Measurements from ENCODE around the gene KIRREL3. TPM values are rescaled to one million over a fixed set of nuclear protein-coding genes. Genes with fewer than 3 reads are reported as not detected.

Gene KIRREL3
- total RNA-seq, 2 experiments from 2014 or later: not detected

GRCh38 chr11:126479178-126479930, 521.2 kb downstream of the KIRREL3 start:
- Mint-ChIP-seq H3K27ac (no peak overlapping the region), H3K4me1 (ENCODE audit: low read depth) (peaks cover 22% of the 10 kb centered on the region), H3K4me3 (no peak overlapping the region), H3K36me3 (ENCODE audit: low read depth) (no peaks in the 10 kb centered on the region), H3K27me3 (ENCODE audit: low read depth) (peaks cover 2% of the 10 kb centered on the region), H3K9me3 (ENCODE audit: insufficient read depth) (no peaks in the 10 kb centered on the region)
- DNase-seq (no peak), ATAC-seq (no peak)
- POLR2A ChIA-PET: interaction anchor here (0.6 to 2.2 kb wide), 3 partner anchors 14 to 116 kb away, joined by 3 to 10 read pairs (median 3); no protein-coding TSS in a partner anchor
- CTCF ChIA-PET: interaction anchor here (1.3 to 7.2 kb wide), 9 partner anchors 10 to 171 kb away, joined by 3 to 175 read pairs (median 32); partner anchors contain the start of genes DCPS and ST3GAL4

DNA sequence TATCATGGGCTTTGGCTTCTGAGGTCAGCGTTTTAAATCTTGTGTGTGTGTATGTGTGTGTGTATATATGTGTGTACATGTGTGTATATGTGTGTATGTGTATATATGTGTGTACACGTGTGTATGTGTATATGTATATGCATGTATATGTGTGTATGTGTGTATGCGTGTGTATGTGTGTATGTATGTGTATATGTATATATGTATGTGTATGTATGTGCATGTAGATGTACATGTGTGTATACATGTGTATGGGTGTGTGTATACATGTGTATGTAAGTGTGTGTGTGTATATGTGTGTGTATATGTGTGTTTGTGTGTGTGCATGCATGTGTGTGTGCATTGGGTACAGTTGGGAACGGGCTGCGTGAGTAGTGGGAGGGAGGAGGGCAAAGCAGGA, 522.1 kb downstream of the KIRREL3 start:
- no peak for ATAC-seq
- ChIA-PET POLR2A (interaction anchor here (0.6 to 1.8 kb wide), 3 partner anchors 13 to 259 kb away, joined by 3 to 6 read pairs (median 3); no protein-coding TSS in a partner anchor), CTCF (interaction anchor here (1.6 to 5.0 kb wide), 2 partner anchors 37 to 171 kb away, joined by 10 to 80 read pairs; partner anchors contain the start of gene DCPS)
- H3K27ac Mint-ChIP-seq: peak overlapping the region; percentile 50
- no peak for DNase-seq
- H3K36me3 Mint-ChIP-seq (ENCODE audit: low read depth): no peaks in the 10 kb centered on the region
- no peak overlapping the region for H3K4me3 Mint-ChIP-seq
- H3K9me3 Mint-ChIP-seq (ENCODE audit: insufficient read depth): no peaks in the 10 kb centered on the region
- H3K4me1 Mint-ChIP-seq (ENCODE audit: low read depth): peaks cover 22% of the 10 kb centered on the region
- H3K27me3 Mint-ChIP-seq (ENCODE audit: low read depth): peaks cover 2% of the 10 kb centered on the region

GRCh38 chr11:126477535-126478305, 522.9 kb downstream of the KIRREL3 start:
- DNase-seq (peak; percentile 46), ATAC-seq (peak; percentile 50)
- CTCF ChIA-PET: interaction anchor here (0.8 to 5.0 kb wide), 4 partner anchors 9 to 170 kb away, joined by 3 to 80 read pairs (median 6); partner anchors contain the start of gene DCPS
- Mint-ChIP-seq H3K36me3 (ENCODE audit: low read depth) (no peaks in the 10 kb centered on the region), H3K4me3 (no peak overlapping the region), H3K27me3 (ENCODE audit: low read depth) (peaks cover 2% of the 10 kb centered on the region), H3K27ac (peak overlapping the region; percentile 82), H3K9me3 (ENCODE audit: insufficient read depth) (no peaks in the 10 kb centered on the region), H3K4me1 (ENCODE audit: low read depth) (peaks cover 22% of the 10 kb centered on the region)
- POLR2A ChIA-PET: interaction anchor here (0.6 to 1.8 kb wide), 3 partner anchors 12 to 258 kb away, joined by 3 to 6 read pairs (median 3); no protein-coding TSS in a partner anchor

DNA sequence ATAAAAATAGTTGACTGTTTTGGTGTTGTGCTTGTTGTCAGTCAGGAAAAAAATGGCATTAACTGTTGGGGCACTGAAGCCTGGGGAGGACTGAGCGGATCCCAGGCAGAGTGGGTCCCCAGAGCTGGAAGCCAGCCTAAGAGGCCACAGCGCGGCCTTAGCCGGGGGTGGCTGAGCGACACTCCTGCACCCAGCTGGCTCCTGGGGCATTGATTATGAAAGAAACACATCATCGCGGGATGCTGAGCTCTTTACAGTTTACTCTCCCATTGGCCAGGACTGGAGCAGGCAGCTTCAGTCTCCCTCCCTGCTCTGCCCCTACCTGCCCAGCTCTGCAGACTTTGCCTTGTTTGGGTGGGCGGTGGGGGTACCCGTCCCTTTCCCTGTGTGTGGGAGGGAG, 523.6 kb downstream of the KIRREL3 start:
- Mint-ChIP-seq H3K36me3 (ENCODE audit: low read depth) (no peaks in the 10 kb centered on the region), H3K4me3 (no peak overlapping the region), H3K9me3 (ENCODE audit: insufficient read depth) (no peaks in the 10 kb centered on the region), H3K27ac (no peak overlapping the region), H3K4me1 (ENCODE audit: low read depth) (peaks cover 22% of the 10 kb centered on the region), H3K27me3 (ENCODE audit: low read depth) (peaks cover 2% of the 10 kb centered on the region)
- ChIA-PET POLR2A (interaction anchor here (0.8 to 1.8 kb wide), 2 partner anchors 11 to 158 kb away, joined by 3 to 6 read pairs; no protein-coding TSS in a partner anchor), CTCF (interaction anchor here (0.8 to 5.0 kb wide), 4 partner anchors 8 to 169 kb away, joined by 3 to 80 read pairs (median 6); partner anchors contain the start of gene DCPS)
- ATAC-seq: no peak
- no peak for DNase-seq

GRCh38 chr11:126476266-126476924, 524.2 kb downstream of the KIRREL3 start:
- ChIA-PET POLR2A (interaction anchor here (0.8 to 1.8 kb wide), 2 partner anchors 11 to 157 kb away, joined by 3 to 6 read pairs; no protein-coding TSS in a partner anchor), CTCF (interaction anchor here (5.0 kb wide), 1 partner anchor 169 kb away, joined by 80 read pairs; the partner anchor contains the start of gene DCPS)
- H3K27ac Mint-ChIP-seq: no peak overlapping the region
- H3K36me3 Mint-ChIP-seq (ENCODE audit: low read depth): no peaks in the 10 kb centered on the region
- H3K4me3 Mint-ChIP-seq: no peak overlapping the region
- ATAC-seq: no peak
- no peaks in the 10 kb centered on the region for H3K9me3 Mint-ChIP-seq (ENCODE audit: insufficient read depth)
- no peaks in the 10 kb centered on the region for H3K27me3 Mint-ChIP-seq (ENCODE audit: low read depth)
- DNase-seq: no peak
- peaks cover 23% of the 10 kb centered on the region for H3K4me1 Mint-ChIP-seq (ENCODE audit: low read depth)

DNA sequence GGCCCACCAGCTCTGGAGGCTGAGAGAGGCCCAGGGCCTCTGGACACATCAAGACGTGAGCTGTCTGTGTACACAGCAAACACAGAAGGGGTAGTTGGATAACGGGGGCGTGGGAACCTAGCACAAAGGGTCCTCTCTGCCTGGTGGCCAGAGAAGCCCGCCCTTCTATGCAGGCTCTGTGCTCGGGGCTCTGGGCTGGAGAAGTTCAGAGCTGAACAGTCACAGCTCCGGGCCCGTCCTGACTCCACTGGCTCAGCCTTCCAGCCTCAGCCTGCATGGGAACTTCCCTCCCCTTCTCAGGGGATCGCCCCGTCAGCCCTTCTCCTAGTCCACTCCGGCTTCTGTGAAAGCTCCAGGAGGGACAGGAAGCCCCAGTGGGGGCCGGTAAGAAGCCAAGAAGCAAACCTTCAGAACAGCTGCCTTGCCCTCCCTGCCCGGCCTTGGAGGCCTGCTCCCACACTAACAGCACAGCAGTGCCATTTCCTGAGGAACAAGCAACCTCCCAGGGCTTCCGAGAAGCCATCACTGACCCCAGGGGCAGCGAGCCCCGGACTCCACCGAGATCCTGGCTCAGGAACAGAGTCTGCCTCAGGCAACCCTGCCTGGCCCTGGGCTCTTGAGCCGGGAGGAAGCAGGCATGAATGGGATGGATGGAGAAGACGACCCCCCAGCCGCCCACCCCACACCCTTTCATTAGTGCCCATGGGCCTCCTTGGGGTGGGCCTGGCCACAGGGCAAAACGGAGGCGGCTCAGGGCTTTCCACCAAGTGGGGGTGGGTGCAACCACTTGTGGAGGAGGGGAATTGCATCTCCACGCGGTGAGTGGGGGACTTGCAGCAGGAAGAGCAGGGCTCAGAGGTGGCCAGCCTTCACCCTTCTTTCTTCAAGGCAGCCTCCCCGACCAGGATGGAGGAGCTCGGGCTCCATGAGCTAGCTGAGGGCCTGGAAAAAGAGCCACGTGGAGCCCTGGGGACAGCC, 525.3 kb downstream of the KIRREL3 start:
- Mint-ChIP-seq H3K9me3 (ENCODE audit: insufficient read depth) (no peaks in the 10 kb centered on the region), H3K36me3 (ENCODE audit: low read depth) (no peaks in the 10 kb centered on the region)

GRCh38 chr11:126474220-126474619, 526.4 kb downstream of the KIRREL3 start:
- Mint-ChIP-seq H3K4me1 (ENCODE audit: low read depth) (peaks cover 14% of the 10 kb centered on the region), H3K27ac (no peak overlapping the region), H3K4me3 (no peak overlapping the region), H3K9me3 (ENCODE audit: insufficient read depth) (no peaks in the 10 kb centered on the region), H3K27me3 (ENCODE audit: low read depth) (no peaks in the 10 kb centered on the region), H3K36me3 (ENCODE audit: low read depth) (no peaks in the 10 kb centered on the region)
- no peak for DNase-seq
- ATAC-seq: no peak
- ChIA-PET CTCF (no interaction called here), POLR2A (no interaction called here)

More for the DNA sequence above, 525.3 kb downstream of the KIRREL3 start:
- Mint-ChIP-seq H3K27me3 (ENCODE audit: low read depth) (no peaks in the 10 kb centered on the region), H3K27ac (no peak overlapping the region), H3K4me3 (no peak overlapping the region), H3K4me1 (ENCODE audit: low read depth) (peaks cover 18% of the 10 kb centered on the region)
- ChIA-PET POLR2A (no interaction called here), CTCF (no interaction called here)
- no peak for ATAC-seq
- DNase-seq: no peak

DNA sequence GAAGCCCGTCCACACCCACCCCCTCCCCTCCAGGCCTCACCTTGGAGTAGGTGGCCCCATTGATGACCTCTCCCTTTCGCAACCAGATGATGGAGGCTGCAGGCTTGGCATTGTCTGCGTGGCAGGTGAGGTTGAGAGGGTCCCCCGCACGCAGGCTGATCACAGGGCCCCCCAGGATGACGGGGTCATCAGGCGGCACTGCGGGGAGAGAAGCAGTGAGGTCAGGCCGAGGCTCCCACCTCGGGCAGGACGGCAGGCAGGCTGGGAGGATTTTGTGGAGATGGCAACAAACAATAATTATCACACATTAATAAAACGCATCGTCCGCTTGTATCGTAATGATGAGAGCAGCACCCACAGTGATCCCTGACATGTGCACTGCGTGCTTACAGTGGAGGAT, 527.3 kb downstream of the KIRREL3 start:
- no peak overlapping the region for H3K27ac Mint-ChIP-seq
- H3K4me3 Mint-ChIP-seq: no peak overlapping the region
- ChIA-PET POLR2A (no interaction called here), CTCF (interaction anchor here (2.8 kb wide), 1 partner anchor 7 kb away, joined by 15 read pairs; no protein-coding TSS in a partner anchor)
- no peaks in the 10 kb centered on the region for H3K36me3 Mint-ChIP-seq (ENCODE audit: low read depth)
- DNase-seq: no peak
- no peaks in the 10 kb centered on the region for H3K9me3 Mint-ChIP-seq (ENCODE audit: insufficient read depth)
- no peaks in the 10 kb centered on the region for H3K27me3 Mint-ChIP-seq (ENCODE audit: low read depth)
- peaks cover 10% of the 10 kb centered on the region for H3K4me1 Mint-ChIP-seq (ENCODE audit: low read depth)
- no peak for ATAC-seq

GRCh38 chr11:126469311-126469710, 531.3 kb downstream of the KIRREL3 start:
- H3K4me3 Mint-ChIP-seq: no peak overlapping the region
- CTCF ChIA-PET: interaction anchor here (6.7 kb wide), 1 partner anchor 11 kb away, joined by 84 read pairs; no protein-coding TSS in a partner anchor
- POLR2A ChIA-PET: interaction anchor here (0.7 kb wide), 1 partner anchor 131 kb away, joined by 3 read pairs; no protein-coding TSS in a partner anchor

GRCh38 chr11:126468102-126468521, 532.5 kb downstream of the KIRREL3 start:
- no peak overlapping the region for H3K4me3 Mint-ChIP-seq
- H3K9me3 Mint-ChIP-seq (ENCODE audit: insufficient read depth): no peaks in the 10 kb centered on the region
- H3K36me3 Mint-ChIP-seq (ENCODE audit: low read depth): no peaks in the 10 kb centered on the region
- H3K27me3 Mint-ChIP-seq (ENCODE audit: low read depth): no peaks in the 10 kb centered on the region
- POLR2A ChIA-PET: no interaction called here
- ATAC-seq (no peak), DNase-seq (no peak)
- peaks cover 33% of the 10 kb centered on the region for H3K4me1 Mint-ChIP-seq (ENCODE audit: low read depth)
- no peak overlapping the region for H3K27ac Mint-ChIP-seq
- CTCF ChIA-PET: interaction anchor here (0.9 to 6.7 kb wide), 2 partner anchors 9 to 12 kb away, joined by 3 to 84 read pairs; no protein-coding TSS in a partner anchor

More at GRCh38 chr11:126469311-126469710, 531.3 kb downstream of the KIRREL3 start:
- no peak for ATAC-seq
- Mint-ChIP-seq H3K27me3 (ENCODE audit: low read depth) (no peaks in the 10 kb centered on the region), H3K4me1 (ENCODE audit: low read depth) (peaks cover 33% of the 10 kb centered on the region), H3K9me3 (ENCODE audit: insufficient read depth) (no peaks in the 10 kb centered on the region), H3K27ac (no peak overlapping the region), H3K36me3 (ENCODE audit: low read depth) (no peaks in the 10 kb centered on the region)
- DNase-seq: no peak

All from activated CD8-positive, alpha-beta T cell treated with anti-CD3 and anti-CD28 coated beads, Interleukin-2, amount 10 ng/mL, durations not matched to agents 7 days and 5 days (primary cell).